ENCODE data around the gene EEPD1.

DNA sequence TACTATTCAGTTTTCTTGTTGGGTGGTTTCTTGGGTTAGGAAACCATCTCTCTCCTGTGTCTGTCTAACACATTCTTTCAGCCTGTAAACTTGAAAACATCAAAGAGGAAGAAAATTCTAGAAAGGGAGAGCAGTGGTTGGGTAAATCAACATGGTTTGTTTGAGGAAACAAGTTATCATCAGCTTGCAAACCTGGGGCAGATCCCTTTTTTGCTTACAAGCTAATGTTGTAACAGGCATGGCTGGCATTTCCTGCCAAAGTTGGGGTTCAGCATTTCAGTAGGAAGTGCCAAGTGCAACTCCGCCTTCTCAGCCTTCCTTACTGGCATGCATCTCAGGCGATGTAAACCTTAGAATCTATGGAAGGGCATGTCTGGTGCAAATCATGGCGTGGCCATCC lies 112.6 kb downstream of the EEPD1 start:
- TF ChIP-seq, protein P1, sequence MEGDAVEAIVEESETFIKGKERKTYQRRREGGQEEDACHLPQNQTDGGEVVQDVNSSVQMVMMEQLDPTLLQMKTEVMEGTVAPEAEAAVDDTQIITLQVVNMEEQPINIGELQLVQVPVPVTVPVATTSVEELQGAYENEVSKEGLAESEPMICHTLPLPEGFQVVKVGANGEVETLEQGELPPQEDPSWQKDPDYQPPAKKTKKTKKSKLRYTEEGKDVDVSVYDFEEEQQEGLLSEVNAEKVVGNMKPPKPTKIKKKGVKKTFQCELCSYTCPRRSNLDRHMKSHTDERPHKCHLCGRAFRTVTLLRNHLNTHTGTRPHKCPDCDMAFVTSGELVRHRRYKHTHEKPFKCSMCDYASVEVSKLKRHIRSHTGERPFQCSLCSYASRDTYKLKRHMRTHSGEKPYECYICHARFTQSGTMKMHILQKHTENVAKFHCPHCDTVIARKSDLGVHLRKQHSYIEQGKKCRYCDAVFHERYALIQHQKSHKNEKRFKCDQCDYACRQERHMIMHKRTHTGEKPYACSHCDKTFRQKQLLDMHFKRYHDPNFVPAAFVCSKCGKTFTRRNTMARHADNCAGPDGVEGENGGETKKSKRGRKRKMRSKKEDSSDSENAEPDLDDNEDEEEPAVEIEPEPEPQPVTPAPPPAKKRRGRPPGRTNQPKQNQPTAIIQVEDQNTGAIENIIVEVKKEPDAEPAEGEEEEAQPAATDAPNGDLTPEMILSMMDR (IDR thresholded peaks at IDR 0.05; ENCODE audit: low read depth, low read length), result no peak
- no peak for TF ChIP-seq EZH2phosphoT487 (IDR thresholded peaks at IDR 0.05; ENCODE audit: low read depth)

Data from OCI-LY3 (cell line).